SK-N-SH treated with all-trans-retinoic acid at 6 μM for 48 hours (cell line): ENCODE results near the gene MXD4.

Experiments
- ATAC-seq: fragments of 200-7000 bp; cut with Tn5 transposase; 3 replicates; pipeline ENCODE4 v1.9.1; 2020; ENCODE audit warnings: mild to moderate bottlenecking, moderate library complexity
- ARNTL ChIP-seq: fragments of 450-650 bp; formaldehyde crosslinking; IDR thresholded peaks from 2 replicates; pipeline ENCODE4 v1.5.0; 2020; ENCODE audit warnings: low read depth, mild to moderate bottlenecking, moderate library complexity, borderline replicate concordance
- CSRNP3 ChIP-seq: fragments of 250-450 bp; sonication (Bioruptor Pico); IDR thresholded peaks from 2 replicates; pipeline ENCODE4 v1.5.1; 2021; ENCODE audit warnings: mild to moderate bottlenecking, moderate library complexity
- ESRRG ChIP-seq: fragments of 250-450 bp; sonication (Bioruptor Pico); IDR thresholded peaks from 2 replicates; pipeline ENCODE4 v1.6.1; 2021; ENCODE audit warnings: mild to moderate bottlenecking
- GLIS3 ChIP-seq: fragments of 250-450 bp; sonication (Bioruptor Pico); IDR thresholded peaks from 2 replicates; pipeline ENCODE4 v1.5.0; 2020; ENCODE audit warnings: mild to moderate bottlenecking, moderate library complexity
- ISL1 ChIP-seq: fragments of 250-450 bp; sonication (Bioruptor Pico); IDR thresholded peaks from 2 replicates; pipeline ENCODE4 v2.1.2; 2022; ENCODE audit warnings: mild to moderate bottlenecking, moderate library complexity
- OSR1 ChIP-seq: fragments of 250-450 bp; sonication (Bioruptor Pico); IDR thresholded peaks from 2 replicates; pipeline ENCODE4 v1.8.0; 2022; ENCODE audit warnings: moderate library complexity, mild to moderate bottlenecking, inconsistent platforms
- PATZ1 ChIP-seq: fragments of 250-450 bp; sonication (Bioruptor Pico); IDR thresholded peaks from 2 replicates; pipeline ENCODE4 v1.8.0; 2020; ENCODE audit warnings: mild to moderate bottlenecking, moderate library complexity, borderline replicate concordance
- POU6F1 ChIP-seq: fragments of 250-450 bp; sonication (Bioruptor Pico); IDR thresholded peaks from 2 replicates; pipeline ENCODE4 v1.8.0; 2021; ENCODE audit warnings: low read depth, mild to moderate bottlenecking, moderate library complexity, borderline replicate concordance
- PPARA ChIP-seq: fragments of 250-450 bp; sonication (Bioruptor Pico); IDR thresholded peaks from 2 replicates; pipeline ENCODE4 v1.5.0; 2020; ENCODE audit warnings: mild to moderate bottlenecking, borderline replicate concordance
- RARB ChIP-seq: fragments of 250-450 bp; sonication (Bioruptor Pico); IDR thresholded peaks from 2 replicates; pipeline ENCODE4 v1.8.0; 2021; ENCODE audit warnings: mild to moderate bottlenecking, moderate library complexity
- SNAI2 ChIP-seq: fragments of 250-450 bp; sonication (Bioruptor Pico); IDR thresholded peaks from 2 replicates; pipeline ENCODE4 v1.5.0; 2020; ENCODE audit warnings: mild to moderate bottlenecking, moderate library complexity
- TCF4 ChIP-seq: fragments of 250-450 bp; sonication (Bioruptor Pico); IDR thresholded peaks from 2 replicates; pipeline ENCODE4 v1.8.0; 2021; ENCODE audit warnings: mild to moderate bottlenecking, moderate library complexity, borderline replicate concordance
- TOX ChIP-seq: fragments of 250-450 bp; sonication (Bioruptor Pico); IDR thresholded peaks from 2 replicates; pipeline ENCODE4 v1.8.0; 2021; ENCODE audit warnings: mild to moderate bottlenecking, moderate library complexity, borderline replicate concordance
- ZC3H10 ChIP-seq: fragments of 250-450 bp; sonication (Bioruptor Pico); IDR thresholded peaks from 2 replicates; pipeline ENCODE4 v1.5.1; 2021; ENCODE audit warnings: mild to moderate bottlenecking, moderate library complexity
- ZFP3 ChIP-seq: fragments of 250-450 bp; sonication (Bioruptor Pico); IDR thresholded peaks from 2 replicates; pipeline ENCODE4 v1.5.0; 2020; ENCODE audit warnings: mild to moderate bottlenecking, moderate library complexity
- ZNF565 ChIP-seq: fragments of 450-650 bp; formaldehyde crosslinking; conservative IDR thresholded peaks from 2 replicates; pipeline ENCODE4 v1.5.0; 2020; ENCODE audit warnings: low read depth, mild to moderate bottlenecking, moderate library complexity
- ZNF70 ChIP-seq: fragments of 450-650 bp; formaldehyde crosslinking; IDR thresholded peaks from 2 replicates; pipeline ENCODE4 v1.5.0; 2020; ENCODE audit warnings: mild to moderate bottlenecking, moderate library complexity
- ZNF8 ChIP-seq: fragments of 450-650 bp; formaldehyde crosslinking; IDR thresholded peaks from 2 replicates; pipeline ENCODE4 v1.5.0; 2020; ENCODE audit warnings: mild to moderate bottlenecking, moderate library complexity
- TF ChIP-seq, protein P1 (sequence below): fragments of 250-450 bp; sonication (Bioruptor Pico); IDR thresholded peaks from 2 replicates; pipeline ENCODE4 v1.5.1; 2020; ENCODE audit warnings: low read depth, mild to moderate bottlenecking, moderate library complexity
- TF ChIP-seq, protein P2 (sequence below): fragments of 250-450 bp; sonication (Bioruptor Pico); IDR thresholded peaks from 2 replicates; pipeline ENCODE4 v1.5.0; 2020; ENCODE audit warnings: mild to moderate bottlenecking, moderate library complexity

Gene MXD4

GRCh38 chr4:2290488-2290887, 28.6 kb upstream of the MXD4 start:
- no peak for ATAC-seq
- TF ChIP-seq, protein P1, sequence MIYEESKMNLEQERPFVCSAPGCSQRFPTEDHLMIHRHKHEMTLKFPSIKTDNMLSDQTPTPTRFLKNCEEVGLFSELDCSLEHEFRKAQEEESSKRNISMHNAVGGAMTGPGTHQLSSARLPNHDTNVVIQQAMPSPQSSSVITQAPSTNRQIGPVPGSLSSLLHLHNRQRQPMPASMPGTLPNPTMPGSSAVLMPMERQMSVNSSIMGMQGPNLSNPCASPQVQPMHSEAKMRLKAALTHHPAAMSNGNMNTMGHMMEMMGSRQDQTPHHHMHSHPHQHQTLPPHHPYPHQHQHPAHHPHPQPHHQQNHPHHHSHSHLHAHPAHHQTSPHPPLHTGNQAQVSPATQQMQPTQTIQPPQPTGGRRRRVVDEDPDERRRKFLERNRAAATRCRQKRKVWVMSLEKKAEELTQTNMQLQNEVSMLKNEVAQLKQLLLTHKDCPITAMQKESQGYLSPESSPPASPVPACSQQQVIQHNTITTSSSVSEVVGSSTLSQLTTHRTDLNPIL (CRISPR knock-in tag): no peak
- TF ChIP-seq ARNTL (CRISPR knock-in tag): no peak
- TF ChIP-seq ZC3H10 (CRISPR knock-in tag): no peak
- TF ChIP-seq ZNF70 (CRISPR knock-in tag): no peak
- TF ChIP-seq TCF4 (CRISPR knock-in tag): no peak
- no peak for TF ChIP-seq ZFP3 (CRISPR knock-in tag)
- no peak for TF ChIP-seq SNAI2 (CRISPR knock-in tag)
- TF ChIP-seq ISL1: no peak
- no peak for TF ChIP-seq PPARA (CRISPR knock-in tag)
- no peak for TF ChIP-seq RARB (CRISPR knock-in tag)
- TF ChIP-seq, protein P2, sequence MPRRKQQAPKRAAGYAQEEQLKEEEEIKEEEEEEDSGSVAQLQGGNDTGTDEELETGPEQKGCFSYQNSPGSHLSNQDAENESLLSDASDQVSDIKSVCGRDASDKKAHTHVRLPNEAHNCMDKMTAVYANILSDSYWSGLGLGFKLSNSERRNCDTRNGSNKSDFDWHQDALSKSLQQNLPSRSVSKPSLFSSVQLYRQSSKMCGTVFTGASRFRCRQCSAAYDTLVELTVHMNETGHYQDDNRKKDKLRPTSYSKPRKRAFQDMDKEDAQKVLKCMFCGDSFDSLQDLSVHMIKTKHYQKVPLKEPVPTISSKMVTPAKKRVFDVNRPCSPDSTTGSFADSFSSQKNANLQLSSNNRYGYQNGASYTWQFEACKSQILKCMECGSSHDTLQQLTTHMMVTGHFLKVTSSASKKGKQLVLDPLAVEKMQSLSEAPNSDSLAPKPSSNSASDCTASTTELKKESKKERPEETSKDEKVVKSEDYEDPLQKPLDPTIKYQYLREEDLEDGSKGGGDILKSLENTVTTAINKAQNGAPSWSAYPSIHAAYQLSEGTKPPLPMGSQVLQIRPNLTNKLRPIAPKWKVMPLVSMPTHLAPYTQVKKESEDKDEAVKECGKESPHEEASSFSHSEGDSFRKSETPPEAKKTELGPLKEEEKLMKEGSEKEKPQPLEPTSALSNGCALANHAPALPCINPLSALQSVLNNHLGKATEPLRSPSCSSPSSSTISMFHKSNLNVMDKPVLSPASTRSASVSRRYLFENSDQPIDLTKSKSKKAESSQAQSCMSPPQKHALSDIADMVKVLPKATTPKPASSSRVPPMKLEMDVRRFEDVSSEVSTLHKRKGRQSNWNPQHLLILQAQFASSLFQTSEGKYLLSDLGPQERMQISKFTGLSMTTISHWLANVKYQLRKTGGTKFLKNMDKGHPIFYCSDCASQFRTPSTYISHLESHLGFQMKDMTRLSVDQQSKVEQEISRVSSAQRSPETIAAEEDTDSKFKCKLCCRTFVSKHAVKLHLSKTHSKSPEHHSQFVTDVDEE (CRISPR knock-in tag): no peak
- TF ChIP-seq ESRRG: no peak
- TF ChIP-seq POU6F1: no peak
- TF ChIP-seq TOX: no peak

DNA sequence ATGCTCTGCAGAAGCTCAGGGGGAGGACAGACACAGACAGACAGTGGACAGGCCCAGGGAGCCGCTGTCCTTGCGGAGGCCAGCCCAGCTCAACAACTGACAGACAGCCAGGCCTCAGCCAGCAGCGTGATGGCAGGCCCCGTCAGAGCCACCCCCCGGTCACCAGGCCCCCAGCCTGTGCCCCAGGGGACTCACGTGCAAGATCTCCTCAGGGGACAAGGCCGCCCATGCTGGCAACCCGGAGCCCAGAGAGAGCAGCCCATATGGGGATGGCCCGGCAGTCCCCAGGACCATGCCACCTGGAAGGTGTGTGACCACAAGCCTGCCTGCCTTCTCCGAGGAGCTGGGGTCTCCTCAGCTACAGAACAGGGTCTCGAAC, 28.0 kb upstream of the MXD4 start:
- ATAC-seq: no peak
- TF ChIP-seq ZC3H10 (CRISPR knock-in tag): no peak
- no peak for TF ChIP-seq ESRRG
- no peak for TF ChIP-seq ISL1
- TF ChIP-seq GLIS3 (CRISPR knock-in tag): no peak
- no peak for TF ChIP-seq ZNF70 (CRISPR knock-in tag)
- no peak for TF ChIP-seq TCF4 (CRISPR knock-in tag)
- no peak for TF ChIP-seq ZNF8 (CRISPR knock-in tag)
- TF ChIP-seq OSR1 (CRISPR knock-in tag): no peak
- TF ChIP-seq PPARA (CRISPR knock-in tag): no peak
- no peak for TF ChIP-seq PATZ1 (CRISPR knock-in tag)
- no peak for TF ChIP-seq SNAI2 (CRISPR knock-in tag)
- TF ChIP-seq ZNF565: no peak
- no peak for TF ChIP-seq ZFP3 (CRISPR knock-in tag)
- no peak for TF ChIP-seq RARB (CRISPR knock-in tag)
- TF ChIP-seq CSRNP3 (CRISPR knock-in tag): no peak
- TF ChIP-seq, protein P1 (CRISPR knock-in tag): no peak
- TF ChIP-seq POU6F1: no peak
